Measurements from ENCODE around the gene ZNF318.

Gene ZNF318

DNA sequence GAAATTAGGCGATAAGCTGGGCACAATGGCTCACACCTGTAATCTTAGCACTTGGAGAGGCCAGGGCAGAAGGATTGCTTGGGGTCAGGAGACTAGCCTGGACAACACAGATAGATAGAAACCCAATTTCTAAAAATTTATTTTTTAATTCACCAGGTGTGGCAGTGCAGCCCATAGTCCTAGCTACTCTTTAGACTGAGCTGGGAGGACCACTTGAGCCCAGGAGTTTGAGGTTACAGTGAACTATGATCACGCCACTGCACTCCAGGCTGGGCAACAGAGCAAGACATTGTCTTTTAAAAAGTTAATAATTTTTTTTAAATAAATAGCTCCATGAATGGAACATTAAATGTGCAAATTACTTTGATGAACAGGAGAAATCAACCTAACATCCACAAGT lies 8.2 kb downstream of the ZNF318 start:
- no peak overlapping the region for H2BK120ac ChIP-seq (ENCODE audit: insufficient read depth, low read length, poor library complexity)
- H3K18ac ChIP-seq (ENCODE audit: low read length) = no peak overlapping the region
- H2AFZ ChIP-seq (ENCODE audit: insufficient read depth, low read length, poor library complexity) = no peak overlapping the region
- H3K14ac ChIP-seq (ENCODE audit: low read length) = no peak overlapping the region
- no CpG with 5 or more reads among the region's 2 CpGs for WGBS (ENCODE audit: extremely low coverage, insufficient coverage, insufficient read length)
- H3K4me1 ChIP-seq (ENCODE audit: control insufficient read depth in 1 of 2, insufficient read depth in 2 of 2, low read length in 2 of 2) = peaks cover 0 to 6% of the 10 kb centered on the region in 2 experiments
- H3K27me3 ChIP-seq (ENCODE audit: insufficient read depth, low read length) = no peaks in the 10 kb centered on the region
- no peak overlapping the region for H3K27ac ChIP-seq (ENCODE audit: low read depth, low read length)
- H3K79me2 ChIP-seq (ENCODE audit: control insufficient read depth, insufficient read depth, low read length, poor library complexity) = no peaks in the 10 kb centered on the region
- H4K12ac ChIP-seq (ENCODE audit: low read depth, low read length) = no peak overlapping the region
- no peak overlapping the region for H3K23ac ChIP-seq (ENCODE audit: low read length)
- H3K9me3 ChIP-seq (ENCODE audit: insufficient read depth, low read depth, low read length) = peaks cover 2% of the 10 kb centered on the region
- no peak overlapping the region for H3K4me3 ChIP-seq (ENCODE audit: low read depth, low read length)
- H2BK5ac ChIP-seq (ENCODE audit: low read depth, low read length, poor library complexity) = no peak overlapping the region
- H4K8ac ChIP-seq (ENCODE audit: low read depth, low read length) = no peak overlapping the region
- DNase-seq = no peak
- no peaks in the 10 kb centered on the region for H3K79me1 ChIP-seq (ENCODE audit: low read length)
- no peak overlapping the region for H3K9ac ChIP-seq (ENCODE audit: low read length)
- H3K36me3 ChIP-seq (ENCODE audit: control insufficient read depth in 1 of 2, insufficient read depth in 2 of 2, low read length in 2 of 2) = peaks cover 26 to 36% of the 10 kb centered on the region in 2 experiments
- no peak overlapping the region for H2BK12ac ChIP-seq (ENCODE audit: low read length)
- no peak overlapping the region for H2AK5ac ChIP-seq (ENCODE audit: low read length)
- no peak overlapping the region for H3K4me2 ChIP-seq (ENCODE audit: low read length)
- no peak overlapping the region for H4K91ac ChIP-seq (ENCODE audit: low read depth, low read length)
- no peak overlapping the region for H3K4ac ChIP-seq (ENCODE audit: low read depth, low read length)

DNA sequence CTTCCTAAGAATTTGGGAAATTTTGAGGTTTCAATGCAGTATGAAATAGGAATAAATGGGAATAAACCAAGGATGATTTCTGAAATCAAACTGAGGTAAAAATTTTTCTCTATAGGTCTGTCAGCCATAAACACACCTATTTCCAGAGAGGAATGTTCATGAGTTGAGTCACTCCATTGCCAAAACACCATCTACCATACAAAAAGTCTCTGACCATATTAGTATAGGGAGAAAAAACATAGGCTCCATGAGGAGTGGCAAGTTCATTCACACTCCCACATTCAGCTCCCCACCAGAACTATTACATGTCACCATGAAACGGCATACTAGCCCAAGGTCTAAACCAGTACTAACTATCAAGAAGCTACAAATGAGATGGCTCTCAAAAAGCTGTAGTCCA lies 9.6 kb downstream of the ZNF318 start:
- Histone ChIP-seq H3K4me3 (ENCODE audit: low read depth, low read length) (no peak overlapping the region), H3K4ac (ENCODE audit: low read depth, low read length) (no peak overlapping the region), H3K4me1 (ENCODE audit: control insufficient read depth in 1 of 2, insufficient read depth in 2 of 2, low read length in 2 of 2) (peaks cover 0 to 6% of the 10 kb centered on the region in 2 experiments), H4K8ac (ENCODE audit: low read depth, low read length) (no peak overlapping the region), H3K27me3 (ENCODE audit: insufficient read depth, low read length) (no peaks in the 10 kb centered on the region), H3K79me1 (ENCODE audit: low read length) (no peaks in the 10 kb centered on the region), H2BK5ac (ENCODE audit: low read depth, low read length, poor library complexity) (no peak overlapping the region), H3K18ac (ENCODE audit: low read length) (no peak overlapping the region), H4K91ac (ENCODE audit: low read depth, low read length) (no peak overlapping the region), H3K79me2 (ENCODE audit: control insufficient read depth, insufficient read depth, low read length, poor library complexity) (no peaks in the 10 kb centered on the region), H4K12ac (ENCODE audit: low read depth, low read length) (no peak overlapping the region), H3K27ac (ENCODE audit: low read depth, low read length) (no peak overlapping the region), H3K9me3 (ENCODE audit: insufficient read depth, low read depth, low read length) (peaks cover 2% of the 10 kb centered on the region), H3K36me3 (ENCODE audit: control insufficient read depth in 1 of 2, insufficient read depth in 2 of 2, low read length in 2 of 2) (peaks cover 32 to 41% of the 10 kb centered on the region in 2 experiments), H3K4me2 (ENCODE audit: low read length) (no peak overlapping the region), H2AFZ (ENCODE audit: insufficient read depth, low read length, poor library complexity) (no peak overlapping the region), H3K23ac (ENCODE audit: low read length) (no peak overlapping the region), H2AK5ac (ENCODE audit: low read length) (no peak overlapping the region), H2BK120ac (ENCODE audit: insufficient read depth, low read length, poor library complexity) (no peak overlapping the region), H3K9ac (ENCODE audit: low read length) (no peak overlapping the region), H2BK12ac (ENCODE audit: low read length) (no peak overlapping the region), H3K14ac (ENCODE audit: low read length) (no peak overlapping the region)
- no peak for DNase-seq
- WGBS (ENCODE audit: extremely low coverage, insufficient coverage, insufficient read length) = no CpG with 5 or more reads among the region's 1 CpG

GRCh38 chr6:43359381-43359780 lies 10.1 kb downstream of the ZNF318 start:
- H3K23ac ChIP-seq (ENCODE audit: low read length) = no peak overlapping the region
- no peak overlapping the region for H3K4me2 ChIP-seq (ENCODE audit: low read length)
- H2BK5ac ChIP-seq (ENCODE audit: low read depth, low read length, poor library complexity) = no peak overlapping the region
- no peak overlapping the region for H3K4ac ChIP-seq (ENCODE audit: low read depth, low read length)
- H4K8ac ChIP-seq (ENCODE audit: low read depth, low read length) = no peak overlapping the region
- H2AK5ac ChIP-seq (ENCODE audit: low read length) = no peak overlapping the region
- H3K36me3 ChIP-seq (ENCODE audit: control insufficient read depth in 1 of 2, insufficient read depth in 2 of 2, low read length in 2 of 2) = peaks cover 35 to 45% of the 10 kb centered on the region in 2 experiments
- H2BK120ac ChIP-seq (ENCODE audit: insufficient read depth, low read length, poor library complexity) = no peak overlapping the region
- H3K79me1 ChIP-seq (ENCODE audit: low read length) = no peaks in the 10 kb centered on the region
- H3K14ac ChIP-seq (ENCODE audit: low read length) = no peak overlapping the region
- no peak overlapping the region for H2AFZ ChIP-seq (ENCODE audit: insufficient read depth, low read length, poor library complexity)
- H4K91ac ChIP-seq (ENCODE audit: low read depth, low read length) = no peak overlapping the region
- H3K18ac ChIP-seq (ENCODE audit: low read length) = no peak overlapping the region
- DNase-seq = no peak
- no peak overlapping the region for H3K27ac ChIP-seq (ENCODE audit: low read depth, low read length)
- H4K12ac ChIP-seq (ENCODE audit: low read depth, low read length) = no peak overlapping the region
- H3K27me3 ChIP-seq (ENCODE audit: insufficient read depth, low read length) = no peaks in the 10 kb centered on the region
- H3K4me1 ChIP-seq (ENCODE audit: control insufficient read depth in 1 of 2, insufficient read depth in 2 of 2, low read length in 2 of 2) = peaks cover 0 to 6% of the 10 kb centered on the region in 2 experiments
- no peak overlapping the region for H3K9ac ChIP-seq (ENCODE audit: low read length)
- H3K9me3 ChIP-seq (ENCODE audit: insufficient read depth, low read depth, low read length) = peaks cover 2% of the 10 kb centered on the region
- H3K79me2 ChIP-seq (ENCODE audit: control insufficient read depth, insufficient read depth, low read length, poor library complexity) = no peaks in the 10 kb centered on the region
- H3K4me3 ChIP-seq (ENCODE audit: low read depth, low read length) = no peak overlapping the region
- no peak overlapping the region for H2BK12ac ChIP-seq (ENCODE audit: low read length)

- H4K91ac ChIP-seq (ENCODE audit: low read depth, low read length) = no peak overlapping the region
- no peak overlapping the region for H2AK5ac ChIP-seq (ENCODE audit: low read length)
- no peak overlapping the region for H2BK5ac ChIP-seq (ENCODE audit: low read depth, low read length, poor library complexity)
- H3K79me2 ChIP-seq (ENCODE audit: control insufficient read depth, insufficient read depth, low read length, poor library complexity) = no peaks in the 10 kb centered on the region
- H2BK12ac ChIP-seq (ENCODE audit: low read length) = no peak overlapping the region
- H3K18ac ChIP-seq (ENCODE audit: low read length) = no peak overlapping the region
- no peak overlapping the region for H2AFZ ChIP-seq (ENCODE audit: insufficient read depth, low read length, poor library complexity)
- H3K4me1 ChIP-seq (ENCODE audit: control insufficient read depth in 1 of 2, insufficient read depth in 2 of 2, low read length in 2 of 2) = peaks cover 0 to 6% of the 10 kb centered on the region in 2 experiments
- H3K79me1 ChIP-seq (ENCODE audit: low read length) = no peaks in the 10 kb centered on the region
- no peak overlapping the region for H3K23ac ChIP-seq (ENCODE audit: low read length)
- H3K9ac ChIP-seq (ENCODE audit: low read length) = no peak overlapping the region
- H3K9me3 ChIP-seq (ENCODE audit: insufficient read depth, low read depth, low read length) = peaks cover 2% of the 10 kb centered on the region
- H3K14ac ChIP-seq (ENCODE audit: low read length) = no peak overlapping the region
- no peaks in the 10 kb centered on the region for H3K27me3 ChIP-seq (ENCODE audit: insufficient read depth, low read length)
- no peak overlapping the region for H3K4me3 ChIP-seq (ENCODE audit: low read depth, low read length)
- peaks cover 22 to 24% of the 10 kb centered on the region in 2 experiments for H3K36me3 ChIP-seq (ENCODE audit: control insufficient read depth in 1 of 2, insufficient read depth in 2 of 2, low read length in 2 of 2)
- H3K4ac ChIP-seq (ENCODE audit: low read depth, low read length) = no peak overlapping the region
- H3K4me2 ChIP-seq (ENCODE audit: low read length) = no peak overlapping the region
- H4K8ac ChIP-seq (ENCODE audit: low read depth, low read length) = no peak overlapping the region
- no CpG with 5 or more reads among the region's 2 CpGs for WGBS (ENCODE audit: extremely low coverage, insufficient coverage, insufficient read length)
- no peak overlapping the region for H3K27ac ChIP-seq (ENCODE audit: low read depth, low read length)
- H2BK120ac ChIP-seq (ENCODE audit: insufficient read depth, low read length, poor library complexity) = no peak overlapping the region
- DNase-seq = no peak
- no peak overlapping the region for H4K12ac ChIP-seq (ENCODE audit: low read depth, low read length)
Measured at GRCh38 chr6:43355862-43356590, 13.4 kb downstream of the ZNF318 start.
